T-helper 22 cell (primary cell): ENCODE results near the gene COLEC12.

Experiments
- DNase-seq: peaks from one replicate; pipeline ENCODE4 v3.0.0-alpha.2; 2020; ENCODE audit warnings: low read depth

COLEC12 gene

DNA sequence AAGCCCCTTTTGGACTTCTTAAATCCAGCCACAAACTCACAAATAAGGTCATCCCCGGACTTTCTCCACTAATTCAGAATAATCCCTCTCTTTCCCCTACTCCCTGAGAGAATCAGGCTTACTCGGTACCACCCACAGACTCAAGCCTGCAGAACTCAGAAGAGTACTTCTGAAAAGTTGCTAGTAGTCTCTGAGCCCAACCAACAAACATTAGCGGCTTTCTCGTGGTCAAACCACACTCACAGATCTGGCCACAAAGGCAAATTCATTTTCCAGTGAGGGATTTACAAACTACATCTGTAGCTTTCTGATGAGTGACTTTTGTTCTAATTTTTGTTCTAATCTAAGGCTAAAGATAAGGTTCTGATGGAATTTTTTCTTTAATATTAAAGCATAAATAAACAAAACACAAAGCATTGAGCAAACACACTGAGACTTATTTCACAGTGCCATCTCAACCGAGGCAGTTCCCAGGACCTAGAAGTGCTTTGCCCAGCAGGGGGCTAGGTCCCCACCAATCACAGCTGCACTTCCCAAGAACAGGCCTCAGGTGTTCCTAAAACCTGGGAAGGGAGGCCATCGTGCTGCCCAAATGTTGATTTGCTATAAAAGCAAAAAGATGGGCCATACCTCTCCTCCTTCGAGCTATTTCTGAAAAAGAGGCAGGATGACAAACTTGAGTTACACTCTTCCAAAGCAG, 110.7 kb downstream of the COLEC12 start:
- no peak for DNase-seq

DNA sequence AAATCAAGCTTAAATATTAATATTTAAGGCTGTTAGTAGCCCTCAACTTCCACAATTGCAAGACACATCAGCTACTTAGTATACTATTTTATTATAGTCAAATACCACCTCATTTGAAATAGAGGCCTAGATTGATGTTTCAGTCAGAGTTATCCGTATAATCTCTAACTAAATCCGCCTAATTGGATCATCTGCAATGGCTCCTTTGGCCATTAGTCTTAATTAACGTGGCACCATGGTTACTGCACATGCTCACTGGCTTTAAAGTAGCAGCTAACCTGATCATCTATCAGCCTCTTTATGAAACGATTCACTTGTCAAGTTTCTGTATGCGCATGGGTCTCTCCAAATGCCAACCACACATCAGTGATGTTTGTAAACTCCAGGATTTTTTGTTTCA, 112.3 kb downstream of the COLEC12 start:
- DNase-seq: no peak

DNA sequence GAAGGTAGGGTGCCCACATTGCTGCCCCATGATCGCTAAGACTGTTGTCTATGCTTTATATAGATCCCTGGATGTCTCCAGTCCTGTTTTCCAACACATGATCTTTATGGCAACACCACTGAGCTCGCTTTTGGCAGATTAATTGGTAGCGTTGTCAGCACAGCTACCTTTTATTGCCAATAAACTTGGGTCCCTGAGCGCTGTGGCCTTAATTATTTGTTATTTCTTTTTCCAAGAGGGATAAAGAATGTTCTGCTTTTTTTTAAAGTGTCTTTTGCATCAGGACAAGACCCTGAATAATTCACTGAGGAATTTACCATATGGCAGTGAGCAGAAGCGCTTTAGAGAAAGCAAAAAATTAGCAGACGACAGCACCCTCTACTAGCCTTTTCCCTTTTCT, 113.5 kb downstream of the COLEC12 start:
- DNase-seq: no peak

DNA sequence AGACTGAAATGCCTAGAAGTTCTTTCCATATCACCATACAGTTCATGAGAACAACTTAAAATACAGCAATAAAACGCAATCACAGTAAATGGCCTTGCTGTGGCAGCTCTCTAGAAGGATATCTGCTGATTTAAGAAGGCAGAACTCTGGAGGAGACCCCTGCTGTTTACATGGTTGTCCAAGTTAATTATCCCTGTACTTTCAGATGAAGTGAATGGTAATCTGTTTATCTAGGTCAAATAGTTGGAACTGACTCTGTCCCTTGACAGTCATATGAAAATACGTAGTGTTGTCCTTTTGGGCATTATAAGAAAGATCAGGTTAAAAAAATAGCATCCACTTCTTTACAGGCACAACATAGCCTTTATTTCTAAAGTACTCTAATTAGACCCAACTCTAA, 115.6 kb downstream of the COLEC12 start:
- DNase-seq: no peak

DNA sequence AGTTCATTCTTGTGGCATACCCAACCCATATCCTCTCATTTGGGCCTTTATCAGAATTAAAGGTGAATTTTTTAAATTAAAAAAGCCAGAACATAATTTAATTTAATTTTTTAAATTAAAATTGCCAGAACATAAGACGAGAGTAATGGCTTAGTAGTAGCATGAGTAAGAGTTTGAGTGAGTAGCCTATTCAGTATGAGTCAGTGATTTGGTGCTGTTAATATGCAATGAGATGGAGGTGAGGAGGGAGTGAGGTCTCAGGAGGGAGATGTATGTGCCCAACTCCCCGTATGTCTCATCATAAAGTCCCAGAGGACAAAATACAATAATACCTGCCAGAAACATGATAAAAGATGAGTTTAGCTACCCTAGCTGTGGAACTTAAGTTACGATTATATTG, 117.4 kb downstream of the COLEC12 start:
- no peak for DNase-seq

DNA sequence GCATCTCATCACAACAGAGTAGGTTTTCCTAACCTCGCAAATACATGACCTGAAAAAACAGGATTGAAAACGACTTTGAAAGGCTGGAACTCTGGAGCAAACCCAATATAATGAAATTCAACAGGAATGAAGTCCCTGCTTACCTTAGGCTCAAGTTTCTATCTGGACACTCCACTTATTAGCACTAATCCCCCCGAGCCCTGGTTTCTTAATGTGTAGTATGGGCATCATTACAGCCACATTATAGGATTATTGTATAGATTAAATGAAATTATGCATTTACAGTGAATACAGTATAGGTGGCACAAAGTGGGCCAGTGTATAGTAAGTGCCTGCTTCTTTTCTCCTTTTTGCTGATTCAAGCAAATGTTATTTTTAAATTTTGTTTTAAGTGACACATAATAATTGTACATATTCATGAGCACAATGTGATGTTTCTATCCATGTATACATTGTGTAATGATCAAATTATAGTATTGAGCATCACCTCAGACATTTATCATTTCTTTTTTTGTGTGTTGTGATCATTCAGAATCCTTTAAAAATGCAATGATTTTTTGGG, 118.0 kb downstream of the COLEC12 start:
- DNase-seq: no peak

DNA sequence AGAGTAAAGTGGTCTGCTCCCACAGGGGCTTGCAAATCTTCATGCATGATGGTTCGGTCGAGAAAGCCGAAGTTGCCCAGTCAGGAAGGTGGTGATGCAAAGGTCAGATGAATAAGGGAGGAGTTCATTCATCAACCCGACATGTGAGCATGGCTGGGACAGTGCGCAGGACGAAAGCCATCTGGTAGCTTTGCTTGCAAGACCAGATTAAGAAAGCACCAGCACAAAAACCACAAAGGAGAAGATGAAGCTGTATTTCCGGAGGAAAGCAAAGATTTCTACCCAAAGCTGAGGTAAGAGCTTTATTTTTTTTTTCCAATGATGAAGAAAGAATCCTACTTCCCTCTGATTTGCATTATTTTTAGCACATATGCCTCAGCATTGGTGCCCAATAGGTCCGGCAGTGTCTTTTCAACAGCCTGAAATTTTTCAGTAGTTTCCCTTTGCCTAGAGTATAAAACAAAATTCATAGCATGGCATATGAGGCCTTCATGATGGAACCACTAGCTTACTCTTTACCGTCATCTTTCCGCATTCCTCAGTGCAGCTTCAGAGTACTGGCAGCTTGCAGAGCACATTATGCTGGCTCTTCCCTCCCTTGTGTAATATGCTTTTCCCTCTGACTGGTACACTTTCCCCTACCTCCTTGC, 120.7 kb downstream of the COLEC12 start:
- no peak for DNase-seq

DNA sequence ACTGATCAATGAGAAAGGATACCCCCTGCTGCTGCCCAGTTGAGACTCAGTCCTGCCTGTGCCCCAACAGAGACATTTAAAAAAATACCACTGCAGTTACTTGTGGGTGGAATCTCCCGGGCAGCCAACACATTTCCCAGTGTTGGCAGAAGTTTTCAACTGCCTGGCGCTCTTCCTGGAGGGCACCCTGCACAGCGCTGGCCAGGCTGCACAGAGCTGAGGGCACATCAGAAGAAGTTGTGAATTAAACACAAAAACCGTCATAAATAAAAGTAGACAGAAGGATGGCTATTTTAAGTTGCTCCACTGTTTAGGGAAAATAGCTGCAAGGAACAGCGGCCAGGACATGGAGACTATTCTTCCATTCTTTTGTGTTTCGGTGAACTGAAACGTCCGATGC, 122.4 kb downstream of the COLEC12 start:
- DNase-seq: no peak

DNA sequence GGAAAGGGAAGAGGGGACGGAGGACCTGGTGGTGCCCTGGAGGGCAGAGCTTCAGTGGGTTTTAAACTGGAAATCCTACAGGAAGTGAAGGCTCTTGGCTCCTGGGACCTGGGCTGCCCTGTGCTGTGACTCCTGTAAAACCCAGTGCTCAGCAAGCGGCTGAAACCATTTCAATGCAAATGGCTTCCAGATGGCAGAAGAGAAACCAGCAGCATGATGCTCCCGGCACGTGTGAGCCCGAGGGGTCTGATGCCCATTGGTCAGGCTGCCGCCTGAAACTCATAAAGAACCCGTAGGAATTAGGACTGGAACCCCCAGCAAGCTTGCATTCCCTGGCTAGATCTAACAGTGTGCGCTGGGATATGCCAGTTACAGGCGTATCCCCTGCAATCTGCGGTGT, 123.4 kb downstream of the COLEC12 start:
- no peak for DNase-seq

DNA sequence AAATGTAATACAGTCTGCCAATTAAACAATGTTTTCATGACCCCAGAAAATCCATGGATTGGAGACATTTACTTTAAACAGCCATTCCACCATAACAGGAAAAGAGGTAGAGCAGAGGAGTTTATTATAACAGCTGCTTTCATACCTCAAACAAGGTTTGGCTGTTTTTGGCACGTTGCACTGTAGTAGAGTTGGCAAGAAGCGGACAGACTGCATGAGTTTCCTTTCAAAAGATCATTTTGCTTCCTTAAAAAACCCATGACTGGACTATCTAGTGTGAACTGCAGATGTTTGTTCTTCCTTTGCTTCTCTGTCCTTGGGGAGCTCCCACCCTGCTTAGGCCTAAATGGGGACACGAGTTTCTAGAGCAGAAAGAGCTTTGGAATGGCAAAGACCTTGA, 124.2 kb downstream of the COLEC12 start:
- no peak for DNase-seq

DNA sequence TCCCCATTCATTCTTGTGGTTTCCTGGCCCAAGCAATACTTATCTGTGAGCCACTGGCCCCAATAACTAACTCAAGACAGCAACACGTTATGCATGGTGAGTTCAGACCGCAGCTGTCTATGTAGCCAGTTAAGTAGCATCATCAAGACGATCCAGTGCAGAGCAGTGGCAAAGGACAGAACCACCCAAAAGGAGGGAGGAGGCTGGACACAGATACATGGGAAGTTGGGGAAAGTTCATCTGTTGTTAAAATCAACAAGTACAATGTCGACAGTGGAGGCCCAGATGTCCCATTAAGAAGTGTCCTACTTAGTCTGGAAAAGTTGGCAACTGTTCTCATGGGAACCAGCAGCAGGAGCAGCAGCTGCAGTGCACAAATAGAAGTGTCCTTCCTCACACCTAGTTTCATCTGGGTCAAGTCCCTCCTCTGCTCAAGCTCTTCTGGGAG, 125.8 kb downstream of the COLEC12 start:
- no peak for DNase-seq

DNA sequence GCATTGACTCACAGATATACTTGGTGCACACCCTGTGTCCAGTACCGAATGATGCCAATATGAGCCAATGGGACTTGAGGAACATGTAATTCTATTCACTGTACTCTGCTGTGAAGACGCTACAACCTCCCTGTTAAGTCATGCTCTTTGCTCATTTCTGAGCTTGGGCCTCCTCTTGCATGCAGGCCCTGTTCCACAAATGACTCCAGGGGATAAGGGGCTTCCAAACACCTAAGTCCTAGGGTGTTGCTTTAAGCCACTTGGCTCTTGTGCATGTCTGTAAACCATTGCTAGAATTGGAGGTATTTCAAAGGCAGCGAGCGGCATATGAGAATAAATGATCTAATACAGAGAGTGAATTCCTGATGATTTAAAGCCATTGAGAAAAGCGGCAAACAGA, 126.7 kb downstream of the COLEC12 start:
- DNase-seq: no peak

DNA sequence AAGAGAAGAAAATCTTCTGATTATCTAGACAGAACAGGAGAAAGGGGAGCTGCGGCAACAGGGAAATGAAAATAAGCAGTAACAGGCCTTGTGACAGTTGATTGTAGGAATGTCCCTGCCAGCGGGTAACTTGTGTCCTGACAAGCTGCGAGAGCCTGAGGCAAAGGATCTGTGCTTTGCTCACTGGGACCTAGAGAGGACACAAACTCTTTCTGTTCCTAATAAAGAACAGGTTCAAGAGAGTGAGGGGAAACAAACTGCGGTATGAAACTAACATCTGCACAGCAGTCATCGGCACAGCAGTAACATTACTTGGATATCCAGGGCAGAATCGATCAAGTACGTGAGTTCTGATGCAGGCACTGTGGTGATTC, 128.9 kb downstream of the COLEC12 start:
- no peak for DNase-seq

DNA sequence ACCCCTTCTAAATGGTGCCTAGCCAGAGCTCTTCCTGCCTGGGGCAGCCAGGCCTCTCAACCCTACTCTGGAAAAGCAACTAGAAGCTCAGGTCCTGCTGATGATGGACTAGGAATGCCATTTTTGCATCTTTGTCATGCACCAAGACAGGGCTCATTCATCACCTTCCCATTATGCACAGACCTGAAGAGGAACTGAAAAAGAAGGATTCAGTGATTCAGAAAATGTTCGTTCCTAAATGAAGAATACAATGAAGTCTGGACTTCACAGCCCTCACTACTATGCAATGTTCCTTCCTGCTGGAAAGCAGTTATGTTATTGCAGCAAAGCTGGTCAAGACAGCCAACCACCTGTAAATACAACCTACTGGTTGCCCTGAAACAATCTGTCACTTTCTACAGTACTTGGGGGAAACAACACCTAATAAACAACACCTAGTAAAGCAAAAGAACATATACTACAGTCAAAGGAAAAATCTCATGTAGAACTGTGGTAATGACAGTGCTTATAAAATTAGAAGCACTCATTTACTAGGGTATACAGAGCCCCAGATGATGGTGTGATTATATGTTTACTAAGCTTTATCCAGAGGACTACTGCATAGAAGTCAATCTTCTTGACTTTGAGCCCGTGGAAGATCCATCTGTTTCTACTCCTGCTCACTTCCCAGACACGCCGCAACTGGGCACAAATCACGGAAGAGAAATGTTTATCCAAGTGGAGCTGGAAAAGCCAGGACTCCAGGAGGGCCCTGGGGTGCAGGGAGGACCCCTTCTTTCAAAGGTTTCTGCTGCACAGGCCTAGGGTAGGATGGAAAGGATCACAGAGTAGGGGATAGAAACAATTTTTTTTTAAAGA, 129.5 kb downstream of the COLEC12 start:
- no peak for DNase-seq

DNA sequence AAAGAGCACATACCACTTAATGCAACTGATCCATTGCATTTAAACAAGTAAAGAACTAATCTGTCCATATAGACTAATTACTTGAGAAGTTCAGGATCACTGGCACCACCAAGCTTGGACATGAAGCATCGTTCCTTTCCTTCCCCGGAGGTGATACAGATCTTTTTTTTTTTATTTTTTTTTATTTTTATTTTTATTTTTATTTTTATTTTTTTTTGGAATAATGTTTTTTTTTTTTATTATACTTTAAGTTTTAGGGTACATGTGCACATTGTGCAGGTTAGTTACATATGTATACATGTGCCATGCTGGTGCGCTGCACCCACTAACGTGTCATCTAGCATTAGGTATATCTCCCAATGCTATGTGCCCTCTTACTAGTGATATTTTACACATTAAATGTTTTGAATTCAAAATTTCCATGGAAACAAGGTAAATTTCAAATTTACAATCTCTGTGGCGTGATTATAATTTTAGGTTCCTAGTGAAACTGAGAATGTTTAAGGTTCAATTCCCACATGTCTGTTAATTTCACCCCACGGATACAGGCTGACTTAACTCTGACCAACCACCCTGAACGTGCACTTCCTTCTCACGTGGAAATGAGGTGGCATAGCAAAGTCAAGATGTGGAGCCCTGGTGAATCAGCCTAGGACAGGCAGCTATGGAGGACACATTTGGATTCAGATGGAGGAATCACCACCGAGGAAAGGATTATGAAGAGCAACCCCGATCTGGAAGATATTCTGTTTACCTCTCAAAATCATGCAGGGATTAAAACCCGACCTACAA, 131.1 kb downstream of the COLEC12 start:
- DNase-seq: no peak

DNA sequence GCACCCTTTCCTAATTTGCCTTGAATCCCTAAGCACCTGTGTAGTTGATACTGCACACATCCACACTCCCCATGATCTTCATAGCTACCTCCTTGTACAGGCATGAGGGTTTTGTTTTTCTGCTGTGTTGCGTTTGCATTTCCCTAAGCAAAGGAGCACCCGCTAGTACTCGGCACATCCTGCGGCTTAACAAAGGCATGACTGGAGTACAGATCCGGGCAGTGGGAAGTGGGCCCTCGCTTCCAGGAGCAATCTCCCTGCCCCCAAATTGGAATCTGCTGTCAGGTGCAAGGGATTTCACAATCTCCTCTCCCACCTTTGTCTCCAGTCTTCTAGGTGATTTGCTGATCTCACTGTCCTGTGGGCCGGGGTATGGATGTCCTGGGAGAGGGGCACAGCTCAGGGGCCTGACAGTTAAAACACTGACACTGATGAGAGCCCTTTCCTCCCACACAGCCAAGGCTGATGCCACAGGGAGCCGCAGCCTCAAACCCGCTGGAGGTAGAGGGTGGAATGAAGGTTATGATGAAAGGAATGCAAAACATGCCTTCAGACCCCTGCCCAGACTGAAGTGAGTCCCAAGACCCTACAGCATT, 133.9 kb downstream of the COLEC12 start:
- DNase-seq: no peak

DNA sequence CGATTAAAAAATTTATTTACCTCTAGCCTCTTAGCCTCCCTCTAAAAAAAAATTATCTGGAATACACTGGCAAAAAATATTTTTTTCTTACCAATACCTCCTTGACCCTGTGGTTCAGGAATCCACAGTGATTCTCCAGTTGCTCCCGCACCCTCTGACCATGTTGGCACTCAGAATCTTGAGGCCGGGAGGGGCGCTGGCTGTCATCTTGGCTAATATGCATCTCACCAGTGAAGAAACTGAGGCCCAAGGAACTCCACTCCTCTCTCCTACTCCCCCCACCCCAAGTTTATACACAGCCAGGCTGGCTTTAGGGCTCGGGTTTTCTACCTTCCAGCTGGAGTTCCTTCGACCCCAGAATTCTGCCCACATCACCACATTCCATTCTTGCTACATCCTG, 134.8 kb downstream of the COLEC12 start:
- no peak for DNase-seq

DNA sequence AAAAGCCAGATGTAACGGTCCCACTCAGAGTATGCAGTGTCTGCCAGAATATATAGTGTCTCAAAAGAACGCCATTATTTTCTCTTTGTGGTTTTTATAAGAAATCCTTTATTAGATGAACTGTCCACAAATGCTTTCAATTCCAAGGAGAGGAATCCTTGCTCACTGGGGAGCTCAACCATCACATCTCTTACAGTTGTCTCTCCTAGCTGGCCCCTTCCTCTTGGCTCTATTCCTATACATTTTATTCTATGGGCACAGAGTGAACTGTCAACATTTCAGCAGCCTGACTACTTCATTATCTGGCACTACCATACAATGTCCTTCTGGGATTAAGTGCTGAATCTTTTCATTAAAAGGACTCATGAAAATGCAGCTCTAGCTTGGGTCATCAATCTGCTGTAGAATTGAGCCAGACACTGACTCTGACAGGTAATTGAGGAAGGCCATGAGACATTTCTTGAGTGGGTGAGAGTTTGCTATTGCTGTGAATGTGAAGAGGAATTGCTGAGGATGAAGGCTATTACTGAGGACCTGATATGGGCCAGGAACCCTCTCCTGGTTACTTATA, 136.2 kb downstream of the COLEC12 start:
- DNase-seq: no peak

DNA sequence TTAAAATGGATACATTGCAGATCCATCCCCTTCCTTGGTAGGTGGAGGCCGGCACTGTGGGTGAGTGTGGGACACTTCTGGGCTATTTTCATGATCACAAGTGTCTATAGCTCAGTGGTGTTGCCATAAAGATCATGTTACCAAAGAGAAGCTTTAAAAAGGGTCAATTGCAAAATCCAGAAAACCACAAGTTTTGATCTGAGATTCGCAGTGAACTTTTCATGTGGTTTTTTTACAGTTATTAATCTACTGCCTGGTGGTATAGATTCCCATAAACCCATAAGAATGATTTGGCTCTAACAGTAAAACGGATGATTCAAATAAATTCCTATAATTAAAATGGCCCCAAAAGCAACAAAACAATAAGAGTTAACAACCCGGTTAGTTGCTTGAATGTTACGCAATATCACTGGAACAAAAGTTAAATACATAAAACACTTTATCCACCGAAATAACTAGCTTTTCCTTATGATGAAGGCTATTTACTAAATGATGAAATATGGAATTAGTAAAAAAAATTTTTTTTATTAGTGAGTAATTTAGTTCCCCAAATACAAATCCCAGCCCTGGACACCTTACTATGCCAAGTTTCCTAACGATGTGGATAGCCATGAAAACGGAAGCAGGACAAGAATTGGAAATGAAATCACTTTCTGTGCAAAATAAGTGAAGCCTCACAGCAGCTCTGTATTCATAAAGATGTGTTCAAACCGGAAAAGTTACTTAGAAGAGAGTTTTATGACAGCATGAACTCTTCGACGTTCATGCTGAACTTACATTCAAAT, 137.0 kb downstream of the COLEC12 start:
- DNase-seq: no peak
